Measurements from ENCODE around the gene RYR1.

Gene RYR1

DNA sequence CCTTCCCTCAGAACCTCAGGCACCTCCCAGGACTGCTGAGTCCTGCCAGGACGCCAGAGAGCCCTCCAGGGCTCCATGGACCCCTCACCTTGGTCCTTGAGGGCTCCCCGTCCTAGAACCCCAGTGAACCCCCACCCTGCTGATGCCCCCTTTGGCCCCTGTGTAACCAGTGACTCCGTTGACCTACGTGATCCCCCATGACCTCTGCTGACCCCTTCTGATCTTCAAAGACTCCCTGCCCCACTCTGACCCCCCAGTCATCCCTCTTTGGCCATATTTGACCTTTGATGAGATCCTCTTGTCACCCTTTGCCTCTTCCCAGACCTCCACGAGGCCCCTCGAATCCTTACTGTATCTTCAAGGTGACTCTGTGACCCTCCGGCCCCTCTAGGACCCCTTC is 92.9 kb downstream of the RYR1 start:
- Histone ChIP-seq H3K4me1 (ENCODE audit: control insufficient read depth in 1 of 2, insufficient read depth in 1 of 2, low read depth in 1 of 2, low read length in 1 of 2) (no peaks in the 10 kb centered on the region), H3K27ac (no peak overlapping the region), H3K9me3 (no peaks in the 10 kb centered on the region), H3K36me3 (no peaks in the 10 kb centered on the region), H3K4me3 (ENCODE audit: low read depth in 1 of 2, low read length in 1 of 2) (no peak overlapping the region), H3K27me3 (peaks cover 18% of the 10 kb centered on the region)
- TF ChIP-seq, protein P1, sequence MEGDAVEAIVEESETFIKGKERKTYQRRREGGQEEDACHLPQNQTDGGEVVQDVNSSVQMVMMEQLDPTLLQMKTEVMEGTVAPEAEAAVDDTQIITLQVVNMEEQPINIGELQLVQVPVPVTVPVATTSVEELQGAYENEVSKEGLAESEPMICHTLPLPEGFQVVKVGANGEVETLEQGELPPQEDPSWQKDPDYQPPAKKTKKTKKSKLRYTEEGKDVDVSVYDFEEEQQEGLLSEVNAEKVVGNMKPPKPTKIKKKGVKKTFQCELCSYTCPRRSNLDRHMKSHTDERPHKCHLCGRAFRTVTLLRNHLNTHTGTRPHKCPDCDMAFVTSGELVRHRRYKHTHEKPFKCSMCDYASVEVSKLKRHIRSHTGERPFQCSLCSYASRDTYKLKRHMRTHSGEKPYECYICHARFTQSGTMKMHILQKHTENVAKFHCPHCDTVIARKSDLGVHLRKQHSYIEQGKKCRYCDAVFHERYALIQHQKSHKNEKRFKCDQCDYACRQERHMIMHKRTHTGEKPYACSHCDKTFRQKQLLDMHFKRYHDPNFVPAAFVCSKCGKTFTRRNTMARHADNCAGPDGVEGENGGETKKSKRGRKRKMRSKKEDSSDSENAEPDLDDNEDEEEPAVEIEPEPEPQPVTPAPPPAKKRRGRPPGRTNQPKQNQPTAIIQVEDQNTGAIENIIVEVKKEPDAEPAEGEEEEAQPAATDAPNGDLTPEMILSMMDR (IDR thresholded peaks at IDR 0.05), result no peak

GRCh38 chr19:38527466-38528136 is 94.1 kb downstream of the RYR1 start:
- Histone ChIP-seq H3K4me3 (ENCODE audit: low read depth in 1 of 2, low read length in 1 of 2) (no peak overlapping the region), H3K27me3 (peaks cover 18% of the 10 kb centered on the region), H3K27ac (no peak overlapping the region), H3K9me3 (no peaks in the 10 kb centered on the region), H3K36me3 (no peaks in the 10 kb centered on the region), H3K4me1 (ENCODE audit: control insufficient read depth in 1 of 2, insufficient read depth in 1 of 2, low read depth in 1 of 2, low read length in 1 of 2) (no peaks in the 10 kb centered on the region)
- TF ChIP-seq, protein P1 (IDR thresholded peaks at IDR 0.05), result no peak

- Histone ChIP-seq H3K4me3 (ENCODE audit: low read depth in 1 of 2, low read length in 1 of 2) (no peak overlapping the region), H3K4me1 (ENCODE audit: control insufficient read depth in 1 of 2, insufficient read depth in 1 of 2, low read depth in 1 of 2, low read length in 1 of 2) (no peaks in the 10 kb centered on the region)
- TF ChIP-seq, protein P1 (IDR thresholded peaks at IDR 0.05), result no peak
These were observed 94.8 kb downstream of the RYR1 start for GRCh38 chr19:38528213-38528755.

DNA sequence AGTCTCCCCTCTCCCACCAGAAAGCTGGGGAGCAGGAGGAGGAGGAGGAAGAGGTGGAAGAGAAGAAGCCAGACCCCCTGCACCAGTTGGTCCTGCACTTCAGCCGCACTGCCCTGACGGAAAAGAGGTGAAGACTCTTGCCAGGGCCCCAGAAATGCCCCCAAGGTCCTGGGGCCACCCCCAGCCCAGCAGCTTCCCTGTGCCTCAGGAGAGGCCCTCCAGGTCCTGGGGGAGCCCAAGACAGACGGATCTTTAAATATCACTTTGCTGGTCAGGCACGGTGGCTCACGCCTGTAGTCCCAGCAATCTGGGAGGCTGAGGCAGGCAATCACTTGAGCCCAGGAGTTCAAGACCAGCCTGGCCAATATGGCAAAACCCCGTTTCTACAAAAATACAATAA is 95.4 kb downstream of the RYR1 start:
- no peaks in the 10 kb centered on the region for H3K9me3 ChIP-seq
- no peaks in the 10 kb centered on the region for H3K36me3 ChIP-seq
- peaks cover 18% of the 10 kb centered on the region for H3K27me3 ChIP-seq
- H3K4me3 ChIP-seq (ENCODE audit: low read depth in 1 of 2, low read length in 1 of 2), result no peak overlapping the region
- H3K27ac ChIP-seq, result no peak overlapping the region
- TF ChIP-seq, protein P1 (IDR thresholded peaks at IDR 0.05), result no peak
- H3K4me1 ChIP-seq (ENCODE audit: control insufficient read depth in 1 of 2, insufficient read depth in 1 of 2, low read depth in 1 of 2, low read length in 1 of 2), result no peaks in the 10 kb centered on the region

More at GRCh38 chr19:38528213-38528755, 94.8 kb downstream of the RYR1 start:
- Histone ChIP-seq H3K36me3 (no peaks in the 10 kb centered on the region), H3K9me3 (no peaks in the 10 kb centered on the region), H3K27me3 (peaks cover 18% of the 10 kb centered on the region), H3K27ac (no peak overlapping the region)

DNA sequence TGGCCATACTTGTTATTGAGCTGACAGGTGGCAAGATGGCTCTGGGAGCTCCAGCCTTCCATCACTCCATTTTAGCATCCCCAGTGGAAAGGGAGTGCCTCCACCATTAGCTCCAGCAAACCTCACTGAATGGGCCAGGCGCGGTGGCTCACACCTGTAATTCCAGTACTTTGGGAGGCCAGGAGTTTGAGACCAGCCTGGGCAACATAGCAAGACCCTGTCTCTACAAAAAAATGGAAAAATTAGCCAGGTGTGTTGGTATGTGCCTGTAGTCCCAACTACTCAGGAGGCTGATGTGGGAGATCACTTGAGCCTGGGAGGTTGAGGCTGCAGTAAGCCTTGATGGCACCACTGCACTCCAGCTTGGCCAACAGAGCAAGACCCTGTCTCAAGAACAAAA is 98.0 kb downstream of the RYR1 start:
- no peaks in the 10 kb centered on the region for H3K9me3 ChIP-seq
- H3K27me3 ChIP-seq, result peaks cover 29% of the 10 kb centered on the region
- H3K4me1 ChIP-seq (ENCODE audit: control insufficient read depth in 1 of 2, insufficient read depth in 1 of 2, low read depth in 1 of 2, low read length in 1 of 2), result no peaks in the 10 kb centered on the region
- no peak overlapping the region for H3K27ac ChIP-seq
- H3K4me3 ChIP-seq (ENCODE audit: low read depth in 1 of 2, low read length in 1 of 2), result no peak overlapping the region
- TF ChIP-seq, protein P1 (IDR thresholded peaks at IDR 0.05), result no peak
- H3K36me3 ChIP-seq, result no peaks in the 10 kb centered on the region

Data from neutrophil (primary cell).